Measurements from ENCODE around the gene PIK3C2B. TPM values are rescaled to one million over a fixed set of nuclear protein-coding genes. Genes with fewer than 3 reads are reported as not detected.

The PIK3C2B gene
- total RNA-seq, 1 experiment from 2014 or later = 52.4 TPM

DNA sequence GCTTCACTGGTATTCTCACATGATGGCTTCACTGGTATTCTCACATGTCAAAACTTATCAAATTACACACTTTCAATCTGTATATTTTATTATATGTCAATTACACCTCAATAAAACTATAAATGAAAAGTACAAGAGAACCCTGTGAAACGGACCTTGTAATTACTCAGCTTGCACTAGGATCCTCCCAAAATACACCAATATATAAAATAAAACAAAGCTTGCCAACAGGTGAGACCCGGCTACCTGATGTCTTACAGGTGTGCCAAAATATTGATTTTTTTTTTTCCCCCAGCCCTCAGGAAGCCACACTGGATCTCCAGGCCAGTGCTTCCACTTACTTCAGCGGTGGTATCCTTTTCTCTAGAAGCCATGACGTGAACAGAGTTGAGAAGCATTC, 22.9 kb downstream of the PIK3C2B start:
- no peaks in the 10 kb centered on the region for H3K27me3 ChIP-seq (ENCODE audit: insufficient read depth, low read depth)
- no peak overlapping the region for H3K4me2 ChIP-seq
- CTCF ChIA-PET = no interaction called here
- H3K4me3 ChIP-seq = no peak overlapping the region
- no peak overlapping the region for H3K27ac ChIP-seq
- H3K9me3 ChIP-seq (ENCODE audit: insufficient read depth, low read depth) = no peaks in the 10 kb centered on the region
- TF ChIP-seq, protein P1, sequence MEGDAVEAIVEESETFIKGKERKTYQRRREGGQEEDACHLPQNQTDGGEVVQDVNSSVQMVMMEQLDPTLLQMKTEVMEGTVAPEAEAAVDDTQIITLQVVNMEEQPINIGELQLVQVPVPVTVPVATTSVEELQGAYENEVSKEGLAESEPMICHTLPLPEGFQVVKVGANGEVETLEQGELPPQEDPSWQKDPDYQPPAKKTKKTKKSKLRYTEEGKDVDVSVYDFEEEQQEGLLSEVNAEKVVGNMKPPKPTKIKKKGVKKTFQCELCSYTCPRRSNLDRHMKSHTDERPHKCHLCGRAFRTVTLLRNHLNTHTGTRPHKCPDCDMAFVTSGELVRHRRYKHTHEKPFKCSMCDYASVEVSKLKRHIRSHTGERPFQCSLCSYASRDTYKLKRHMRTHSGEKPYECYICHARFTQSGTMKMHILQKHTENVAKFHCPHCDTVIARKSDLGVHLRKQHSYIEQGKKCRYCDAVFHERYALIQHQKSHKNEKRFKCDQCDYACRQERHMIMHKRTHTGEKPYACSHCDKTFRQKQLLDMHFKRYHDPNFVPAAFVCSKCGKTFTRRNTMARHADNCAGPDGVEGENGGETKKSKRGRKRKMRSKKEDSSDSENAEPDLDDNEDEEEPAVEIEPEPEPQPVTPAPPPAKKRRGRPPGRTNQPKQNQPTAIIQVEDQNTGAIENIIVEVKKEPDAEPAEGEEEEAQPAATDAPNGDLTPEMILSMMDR (conservative IDR thresholded peaks at IDR 0.05) = no peak
- no peak for TF ChIP-seq EZH2 (IDR thresholded peaks at IDR 0.05; ENCODE audit: low read depth)
- H3K79me2 ChIP-seq (ENCODE audit: low read depth) = peaks cover 32% of the 10 kb centered on the region
- intact Hi-C loops (cut with micrococcal nuclease; ENCODE audit: unreplicated experiment) = no loop called here
- no peaks in the 10 kb centered on the region for H3K9me2 ChIP-seq (ENCODE audit: insufficient read depth)
- H4K20me1 ChIP-seq (ENCODE audit: insufficient read depth) = peaks cover 14% of the 10 kb centered on the region
- H3K4me1 ChIP-seq (replicated peaks; ENCODE audit: insufficient read depth) = no peaks in the 10 kb centered on the region
- peaks cover 7% of the 10 kb centered on the region for H3K36me3 ChIP-seq (ENCODE audit: low read depth)
- POLR2A ChIA-PET (ENCODE audit: unreplicated experiment) = no interaction called here
- peaks cover 7% of the 10 kb centered on the region; the same call in 1 of the 2 replicates for H3F3A ChIP-seq (ENCODE audit: insufficient read depth, low read depth)
- BruUV-seq (replicated peaks) = no TSS peak
- DNase-seq = no peak
- H2AFZ ChIP-seq = no peak overlapping the region

DNA sequence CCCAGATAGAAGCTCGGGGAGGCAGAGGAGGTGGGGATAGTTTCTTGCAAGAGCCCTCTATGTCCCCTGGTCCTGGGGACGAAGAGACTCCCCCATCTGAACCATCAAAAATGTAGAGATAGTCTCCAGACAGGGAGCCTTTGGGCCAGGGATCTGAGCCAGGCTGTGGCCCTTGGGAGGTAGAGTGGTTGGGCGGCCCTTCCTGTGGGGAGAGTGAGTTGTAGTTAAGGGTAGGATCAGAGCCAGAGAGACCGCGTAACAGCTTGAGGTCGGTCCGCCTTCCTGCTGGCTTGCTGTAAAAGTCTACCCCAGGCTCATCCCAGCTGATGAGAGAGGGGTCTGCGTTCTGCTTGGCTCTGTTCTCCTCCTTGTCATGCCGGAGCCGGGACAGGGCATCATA, 25.3 kb downstream of the PIK3C2B start:
- Histone ChIP-seq H3K4me3 (no peak overlapping the region), H3F3A (ENCODE audit: insufficient read depth, low read depth) (peaks cover 7% of the 10 kb centered on the region; the same call in 1 of the 2 replicates), H3K9me2 (ENCODE audit: insufficient read depth) (no peaks in the 10 kb centered on the region), H3K4me2 (no peak overlapping the region), H3K36me3 (ENCODE audit: low read depth) (peaks cover 17% of the 10 kb centered on the region), H3K9me3 (ENCODE audit: insufficient read depth, low read depth) (no peaks in the 10 kb centered on the region), H4K20me1 (ENCODE audit: insufficient read depth) (no peaks in the 10 kb centered on the region; the same call in 1 of the 2 replicates), H2AFZ (no peak overlapping the region), H3K27ac (no peak overlapping the region), H3K4me1 (replicated peaks; ENCODE audit: insufficient read depth) (no peaks in the 10 kb centered on the region), H3K79me2 (ENCODE audit: low read depth) (peaks cover 16% of the 10 kb centered on the region; the same call in 1 of the 2 replicates), H3K27me3 (ENCODE audit: insufficient read depth, low read depth) (no peaks in the 10 kb centered on the region)
- TF ChIP-seq, protein P1 (conservative IDR thresholded peaks at IDR 0.05) = no peak
- TF ChIP-seq EZH2 (IDR thresholded peaks at IDR 0.05; ENCODE audit: low read depth) = no peak
- DNase-seq = no peak
- intact Hi-C loops (cut with micrococcal nuclease; ENCODE audit: unreplicated experiment) = no loop called here
- ChIA-PET CTCF (no interaction called here), POLR2A (ENCODE audit: unreplicated experiment) (no interaction called here)
- no TSS peak for BruUV-seq (replicated peaks)

DNA sequence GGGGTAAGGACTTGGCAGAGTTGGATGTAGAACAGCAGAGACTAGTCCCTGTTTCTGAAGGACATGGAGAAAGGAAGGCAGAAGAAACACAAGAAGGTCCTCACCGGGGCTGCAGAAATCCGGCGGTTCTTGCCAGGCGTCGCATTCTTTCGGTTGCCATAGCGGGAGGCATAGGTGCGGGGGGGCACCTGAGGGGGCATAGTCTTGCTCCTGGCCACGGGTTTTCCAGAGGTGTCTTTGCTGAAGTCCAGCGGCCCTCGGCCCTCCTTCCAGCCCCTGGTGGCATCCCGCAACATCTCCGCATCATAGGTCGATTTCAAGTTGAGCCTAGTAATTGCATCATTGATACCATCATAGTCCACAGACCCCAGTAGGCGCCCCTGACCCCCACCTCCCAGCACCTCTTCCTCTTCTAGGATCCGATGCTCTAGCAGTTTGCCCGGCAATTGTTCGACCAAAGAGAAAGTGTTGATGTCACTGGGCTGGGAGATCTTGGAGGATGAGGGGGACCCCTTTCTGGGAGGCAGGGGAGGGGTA, 25.8 kb downstream of the PIK3C2B start:
- CTCF ChIA-PET = no interaction called here
- Histone ChIP-seq H3K4me3 (no peak overlapping the region), H4K20me1 (ENCODE audit: insufficient read depth) (no peaks in the 10 kb centered on the region; the same call in 1 of the 2 replicates), H2AFZ (no peak overlapping the region), H3K36me3 (ENCODE audit: low read depth) (peaks cover 22% of the 10 kb centered on the region), H3K4me1 (replicated peaks; ENCODE audit: insufficient read depth) (no peaks in the 10 kb centered on the region), H3K27me3 (ENCODE audit: insufficient read depth, low read depth) (no peaks in the 10 kb centered on the region), H3K9me3 (ENCODE audit: insufficient read depth, low read depth) (no peaks in the 10 kb centered on the region), H3K4me2 (no peak overlapping the region), H3K79me2 (ENCODE audit: low read depth) (peaks cover 16% of the 10 kb centered on the region; the same call in 1 of the 2 replicates), H3K9me2 (ENCODE audit: insufficient read depth) (no peaks in the 10 kb centered on the region), H3F3A (ENCODE audit: insufficient read depth, low read depth) (peaks cover 6% of the 10 kb centered on the region; the same call in 1 of the 2 replicates), H3K27ac (no peak overlapping the region)
- POLR2A ChIA-PET (ENCODE audit: unreplicated experiment) = no interaction called here
- TF ChIP-seq EZH2 (IDR thresholded peaks at IDR 0.05; ENCODE audit: low read depth) = no peak
- TF ChIP-seq, protein P1 (conservative IDR thresholded peaks at IDR 0.05) = no peak
- DNase-seq = no peak
- intact Hi-C loops (cut with micrococcal nuclease; ENCODE audit: unreplicated experiment) = no loop called here
- no TSS peak for BruUV-seq (replicated peaks)

Measured in PC-9 (cell line).